Fibroblast of upper back skin (primary cell): ENCODE data around the gene HNRNPM.
A peak's percentile ranks its signal among the peaks of the same experiment; 100 is the strongest.

ENCODE experiments used
- DNase-seq: peaks from one replicate; pipeline ENCODE4 v3.0.0-alpha.2; 2013

Gene HNRNPM

GRCh38 chr19:8489561-8490394 lies 45.0 kb downstream of the HNRNPM start:
- no peak for DNase-seq

- DNase-seq = no peak
These were observed 45.6 kb downstream of the HNRNPM start for GRCh38 chr19:8490395-8490760.

- DNase-seq = no peak
These were observed 46.1 kb downstream of the HNRNPM start for GRCh38 chr19:8490873-8491272.

GRCh38 chr19:8491574-8491973 lies 46.8 kb downstream of the HNRNPM start:
- DNase-seq = no peak

- DNase-seq = no peak
These were observed 49.4 kb downstream of the HNRNPM start for GRCh38 chr19:8494158-8494557.

- DNase-seq = no peak
These were observed 53.5 kb downstream of the HNRNPM start for GRCh38 chr19:8498295-8498694.

GRCh38 chr19:8499048-8499833 lies 54.5 kb downstream of the HNRNPM start:
- no peak for DNase-seq

- no peak for DNase-seq
These were observed 55.4 kb downstream of the HNRNPM start for GRCh38 chr19:8500158-8500557.

- no peak for DNase-seq
These were observed 56.7 kb downstream of the HNRNPM start for GRCh38 chr19:8501516-8501915.

- DNase-seq = no peak
These were observed 57.2 kb downstream of the HNRNPM start for GRCh38 chr19:8501981-8502380.

- no peak for DNase-seq
These were observed 58.7 kb downstream of the HNRNPM start for GRCh38 chr19:8503510-8503909.

- no peak for DNase-seq
These were observed 59.4 kb downstream of the HNRNPM start for GRCh38 chr19:8504171-8504570.

GRCh38 chr19:8504919-8505318 lies 60.1 kb downstream of the HNRNPM start:
- no peak for DNase-seq

GRCh38 chr19:8505680-8506401 lies 61.1 kb downstream of the HNRNPM start:
- peak; percentile 59 for DNase-seq

- DNase-seq = no peak
These were observed 61.7 kb downstream of the HNRNPM start for GRCh38 chr19:8506402-8506957.

- no peak for DNase-seq
These were observed 65.9 kb downstream of the HNRNPM start for GRCh38 chr19:8510589-8511115.

- no peak for DNase-seq
These were observed 66.9 kb downstream of the HNRNPM start for GRCh38 chr19:8511573-8512101.

- DNase-seq = peak; percentile 15
These were observed 67.6 kb downstream of the HNRNPM start for GRCh38 chr19:8512115-8512967.

GRCh38 chr19:8513036-8513686 lies 68.4 kb downstream of the HNRNPM start:
- DNase-seq = no peak

- peak; percentile 98 for DNase-seq
These were observed 69.1 kb downstream of the HNRNPM start, which contains the start of gene ZNF414 for GRCh38 chr19:8513687-8514504. Gene ZNF414, minus strand, starts transcription at chr19:8514167. Its CDS starts 121 bp downstream, at chr19:8514046.
